Stimulated activated CD4-positive, alpha-beta T cell treated with anti-CD3 and anti-CD28 coated beads, Interleukin-1b, Interleukin-23, amount 100 ng/mL, for 4 hours (primary cell): Measurements from ENCODE around the gene ID1.

Source experiments
- DNase-seq, 2 donors: peaks; one replicate each; pipeline ENCODE4 v3.0.0-alpha.2; 2020; ENCODE audit warnings: low read depth in 2 of 2

The ID1 gene

DNA sequence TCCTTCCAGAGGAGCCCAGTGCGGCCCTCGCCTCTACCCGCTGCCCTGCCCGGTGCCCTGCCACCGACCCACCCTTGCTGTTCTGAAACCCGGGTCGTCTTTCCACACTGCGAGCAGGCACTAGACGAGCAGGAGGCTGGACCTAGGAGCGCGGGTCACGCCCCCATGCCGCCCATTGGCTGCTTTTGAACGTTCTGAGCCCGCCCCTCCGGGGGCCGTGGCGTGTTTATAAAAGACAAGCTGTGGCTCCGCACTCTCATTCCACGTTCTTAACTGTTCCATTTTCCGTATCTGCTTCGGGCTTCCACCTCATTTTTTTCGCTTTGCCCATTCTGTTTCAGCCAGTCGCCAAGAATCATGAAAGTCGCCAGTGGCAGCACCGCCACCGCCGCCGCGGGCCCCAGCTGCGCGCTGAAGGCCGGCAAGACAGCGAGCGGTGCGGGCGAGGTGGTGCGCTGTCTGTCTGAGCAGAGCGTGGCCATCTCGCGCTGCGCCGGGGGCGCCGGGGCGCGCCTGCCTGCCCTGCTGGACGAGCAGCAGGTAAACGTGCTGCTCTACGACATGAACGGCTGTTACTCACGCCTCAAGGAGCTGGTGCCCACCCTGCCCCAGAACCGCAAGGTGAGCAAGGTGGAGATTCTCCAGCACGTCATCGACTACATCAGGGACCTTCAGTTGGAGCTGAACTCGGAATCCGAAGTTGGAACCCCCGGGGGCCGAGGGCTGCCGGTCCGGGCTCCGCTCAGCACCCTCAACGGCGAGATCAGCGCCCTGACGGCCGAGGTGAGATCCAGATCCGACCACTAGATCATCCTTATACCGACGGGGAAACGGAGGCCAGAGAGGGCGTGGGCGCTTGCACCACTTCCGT lies at the start of gene ID1:
ID1 (plus strand) TSS at position 259 of the 871 bp plus-strand sequence; CDS start at position 358, 99 bp downstream.
- DNase-seq, result peak; percentile 84 to 86

- DNase-seq, result no peak
These were observed 45.4 kb upstream of the ID1 start for GRCh38 chr20:31559704-31560093.

DNA sequence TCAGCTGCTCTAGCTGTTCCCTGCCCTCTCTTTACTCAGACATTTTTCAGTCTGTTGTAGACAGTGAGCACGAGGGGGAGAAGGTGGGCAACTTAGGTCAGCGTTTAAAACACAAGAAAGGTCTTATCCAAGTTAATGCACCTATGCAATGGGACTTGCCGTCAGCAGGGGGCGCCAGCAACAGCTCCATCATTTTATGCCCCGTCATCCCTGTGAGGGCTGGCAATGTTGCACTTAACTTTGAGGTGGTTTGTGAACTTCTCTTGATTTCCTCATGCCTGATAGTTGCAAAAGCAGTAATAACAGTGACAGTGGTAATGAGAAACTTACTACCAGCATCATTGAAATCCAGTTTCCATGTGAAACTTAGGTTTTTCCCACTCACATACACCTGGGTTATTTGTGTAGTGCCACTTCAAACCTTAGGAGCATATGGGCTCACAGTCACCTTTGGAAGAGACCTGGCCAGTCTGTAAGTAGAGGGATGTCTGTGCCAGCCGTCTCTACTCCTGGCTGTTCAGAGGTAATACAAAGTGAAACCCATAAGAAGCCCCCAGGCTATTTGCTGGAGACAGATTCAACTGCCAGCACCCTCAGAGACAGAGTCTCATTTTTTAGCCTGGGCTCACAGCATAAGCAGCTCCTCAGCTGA lies 44.9 kb upstream of the ID1 start:
- peak; percentile 58 to 67 for DNase-seq

DNA sequence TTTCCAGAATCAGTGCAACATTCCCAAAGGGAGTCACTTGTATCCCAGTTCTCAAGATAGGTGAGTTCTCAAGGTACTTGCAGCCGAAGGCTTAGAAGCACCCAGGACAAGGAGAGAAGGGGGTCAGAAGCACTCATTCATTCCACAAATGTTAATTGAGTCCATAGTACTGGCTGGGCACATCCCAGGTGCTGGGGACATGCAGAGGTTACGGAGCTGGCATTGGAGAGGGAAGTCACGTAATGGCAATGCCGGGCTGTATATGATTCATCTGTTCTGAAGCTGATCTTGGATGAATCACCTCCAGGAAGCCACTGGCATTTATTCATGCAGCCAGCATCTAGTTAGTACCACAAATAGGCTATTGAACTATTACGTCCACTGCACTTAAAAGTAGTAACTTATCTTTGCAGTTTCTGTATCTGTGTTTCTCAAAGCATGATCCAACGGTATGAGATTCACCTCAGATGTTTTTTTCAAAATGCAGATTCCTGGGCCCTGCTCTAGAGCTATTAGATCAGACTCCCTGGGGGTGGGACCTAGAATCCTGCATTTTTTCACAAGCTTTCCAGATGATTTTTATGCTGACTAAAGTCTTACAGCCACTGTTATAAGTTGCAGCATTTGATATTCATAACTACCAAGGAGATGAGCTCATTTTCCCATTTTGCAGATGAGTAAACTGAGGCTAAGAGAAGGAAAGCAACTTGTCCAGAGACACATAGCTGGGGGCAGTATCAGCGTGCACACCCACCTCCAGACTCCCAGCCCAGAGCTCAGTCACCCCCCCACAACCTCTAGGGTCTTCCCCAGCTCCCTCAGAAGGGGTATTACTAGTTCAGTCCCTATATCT lies 44.1 kb upstream of the ID1 start:
- DNase-seq, result no peak

DNA sequence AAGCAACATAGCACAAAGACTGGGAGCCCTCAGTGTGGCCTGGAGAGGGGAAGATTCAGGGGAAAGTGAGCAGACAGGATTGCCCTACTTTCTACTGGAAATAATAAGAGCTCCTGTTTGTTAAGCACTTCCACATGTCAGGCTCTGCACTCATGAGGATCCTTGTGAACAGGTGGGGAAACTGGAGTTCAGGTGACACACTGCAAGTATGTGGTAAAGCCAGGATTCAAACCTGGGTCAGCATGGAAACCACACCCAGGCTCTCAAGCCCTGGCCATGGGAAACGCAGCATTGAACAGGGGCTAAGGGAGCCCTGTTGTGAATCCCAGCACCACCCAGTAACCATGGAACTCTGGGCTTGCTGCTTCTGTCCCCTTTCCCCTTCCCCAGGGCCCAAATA lies 42.8 kb upstream of the ID1 start:
- no peak for DNase-seq

DNA sequence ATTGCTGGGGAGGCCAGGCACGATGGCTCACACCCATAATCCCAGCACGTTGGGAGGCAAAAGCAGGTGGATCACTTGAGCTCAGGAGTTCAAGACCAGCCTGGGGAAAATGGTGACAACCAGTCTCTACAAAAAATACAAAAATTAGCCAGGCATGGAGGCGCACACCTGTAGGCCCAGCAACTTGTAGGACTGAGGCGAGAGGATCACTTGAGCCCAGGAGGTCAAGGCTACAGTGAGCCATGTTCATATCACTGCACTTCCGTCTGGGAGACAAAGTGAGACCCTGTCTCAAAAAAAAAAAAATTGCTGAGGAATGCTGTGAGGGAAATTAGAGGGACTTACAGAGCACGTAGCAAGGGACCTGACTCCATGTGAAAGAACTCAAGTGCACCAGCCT lies 40.8 kb upstream of the ID1 start:
- DNase-seq, result no peak

GRCh38 chr20:31565699-31566318 lies 39.3 kb upstream of the ID1 start:
- no peak for DNase-seq

GRCh38 chr20:31566319-31566657 lies 38.8 kb upstream of the ID1 start:
- DNase-seq, result no peak

- DNase-seq, result peak in 1 of 2 donors; percentile 30
These were observed 38.3 kb upstream of the ID1 start for GRCh38 chr20:31566658-31567379.

DNA sequence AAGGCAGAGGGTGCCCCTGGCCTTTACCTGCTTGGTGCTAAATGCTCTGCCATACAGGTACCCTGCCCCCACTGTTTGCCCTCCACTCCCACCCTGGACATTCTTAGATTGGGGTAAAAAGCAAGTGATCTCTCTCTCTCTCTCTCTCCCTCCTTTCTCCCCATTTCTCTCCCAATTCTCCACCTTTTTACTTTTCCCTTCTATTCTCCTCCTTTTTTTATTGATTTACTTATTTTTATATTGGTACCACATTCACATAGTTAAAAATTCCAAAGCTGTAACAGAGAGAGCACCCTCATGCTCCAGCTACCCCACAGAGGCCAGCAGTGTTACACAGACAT lies 37.7 kb upstream of the ID1 start:
- no peak for DNase-seq

DNA sequence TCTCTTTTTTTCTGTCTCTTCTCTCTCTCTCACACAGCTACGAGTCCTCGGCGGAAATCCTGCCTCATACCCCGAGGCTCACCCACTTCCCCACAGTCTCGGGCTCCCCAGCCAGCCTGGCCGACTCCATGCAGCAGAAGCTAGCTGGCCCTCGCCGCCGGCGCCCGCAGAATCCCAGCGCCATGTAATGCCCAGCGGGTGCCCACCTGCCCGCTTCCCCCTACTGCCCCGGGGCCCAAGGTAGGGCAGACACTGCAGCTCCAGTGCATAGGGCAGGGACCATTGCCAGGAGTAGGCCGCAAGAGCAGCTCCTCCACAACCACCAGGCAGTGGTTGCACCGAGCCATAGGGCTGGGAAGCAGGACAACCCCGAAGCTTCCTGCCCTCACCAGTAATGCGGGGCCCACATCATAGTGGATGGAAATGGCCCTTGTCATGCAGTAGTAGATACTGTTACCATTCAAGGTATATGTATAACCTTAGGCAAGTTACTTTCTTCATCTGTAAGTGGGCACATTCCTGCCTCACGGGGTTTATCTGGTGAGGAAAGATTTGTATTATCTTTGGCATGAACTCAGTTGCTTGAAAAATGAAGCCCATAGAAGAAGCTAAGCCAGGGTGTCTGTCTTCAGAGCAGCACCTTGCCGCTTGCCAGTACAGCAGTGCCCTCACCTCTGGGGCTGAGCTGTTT lies 36.9 kb upstream of the ID1 start:
- DNase-seq, result no peak

- DNase-seq, result no peak
These were observed 36.3 kb upstream of the ID1 start for GRCh38 chr20:31568773-31569162.

GRCh38 chr20:31569163-31570020 lies 35.7 kb upstream of the ID1 start:
- peak; percentile 49 to 53 for DNase-seq

- DNase-seq, result no peak
These were observed 35.0 kb upstream of the ID1 start for GRCh38 chr20:31570021-31570463.

GRCh38 chr20:31570735-31571617 lies 34.1 kb upstream of the ID1 start:
- no peak for DNase-seq

- DNase-seq, result no peak
These were observed 32.9 kb upstream of the ID1 start for GRCh38 chr20:31572042-31572700.

DNA sequence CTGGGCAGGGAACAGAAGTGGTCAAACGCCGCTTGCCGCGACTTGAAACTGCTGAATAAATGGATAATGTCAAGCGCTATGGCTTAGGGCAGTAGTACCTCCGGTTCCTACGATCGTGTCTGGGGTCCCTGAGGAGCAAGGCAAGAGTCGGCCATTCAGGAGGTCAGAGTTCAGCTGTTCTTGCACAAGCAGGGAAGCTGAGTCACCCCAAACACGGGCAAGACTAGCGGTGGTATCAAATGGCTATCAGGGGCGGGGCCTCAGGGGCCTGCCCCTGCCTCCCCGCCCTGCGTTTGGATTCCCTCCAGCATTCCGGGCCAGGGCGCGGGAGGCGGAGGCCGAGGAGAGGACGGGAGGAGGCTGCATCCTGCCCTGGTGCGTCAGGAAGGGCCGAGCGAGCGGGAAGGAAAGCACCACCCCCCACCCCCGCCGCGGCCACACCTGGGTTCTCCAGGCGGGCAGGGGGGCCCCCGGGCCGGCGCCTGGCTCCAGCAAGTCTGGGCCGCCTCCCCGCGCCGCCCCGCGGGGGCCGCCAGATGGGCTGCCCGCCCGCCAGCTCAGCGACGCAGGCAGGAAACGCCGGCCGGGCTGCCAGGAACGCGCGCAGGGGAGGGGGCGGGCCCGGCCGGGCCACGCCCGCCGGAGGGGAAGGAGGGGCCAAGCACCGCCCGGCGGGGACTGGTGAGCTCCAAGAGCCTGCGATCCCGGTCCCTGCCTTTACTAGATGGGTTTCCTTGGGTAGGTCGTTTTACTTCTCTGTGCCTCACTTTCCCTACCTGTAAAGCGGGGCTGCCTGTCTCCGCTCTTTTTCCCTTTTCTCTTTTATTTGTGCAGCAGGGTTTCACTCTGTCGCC lies 32.2 kb upstream of the ID1 start:
- peak; percentile 81 to 85 for DNase-seq
